Upper lobe of left lung (tissue), 6 donors: ENCODE results near the gene LDHB. TPM values are rescaled to one million over a fixed set of nuclear protein-coding genes. Genes with fewer than 3 reads are reported as not detected.

Experiments used
- ATAC-seq, 2 donors: fragments of 200-7000 bp; cut with Tn5 transposase; one replicate each; pipeline ENCODE4 v1.9.1; 2022; ENCODE audit warnings: mild to moderate bottlenecking in 2 of 2, moderate library complexity in 2 of 2; ENCODE audit not compliant: low FRiP score in 2 of 2
- DNase-seq, 2 donors: peaks; one replicate each; pipeline ENCODE4 v3.0.0-alpha.2; 2019 to 2020
- H3K27ac ChIP-seq, 4 donors: fragments of 200-600 bp; sonication (generic); one replicate each; pipeline ENCODE4 v1.5.1; 2016 to 2019
- H3K27me3 ChIP-seq, 4 donors: fragments of 200-600 bp; sonication (generic); one replicate each; pipeline ENCODE4 v1.5.1; 2017 to 2019
- H3K36me3 ChIP-seq, 4 donors: fragments of 200-600 bp; sonication (generic); one replicate each; pipeline ENCODE4 v1.5.1; 2016 to 2019
- H3K4me1 ChIP-seq, 4 donors: fragments of 200-600 bp; sonication (generic); one replicate each; pipeline ENCODE4 v1.5.1; 2018 to 2019
- H3K4me3 ChIP-seq, 4 donors: fragments of 200-600 bp; sonication (generic); one replicate each; pipeline ENCODE4 v1.5.1; 2017 to 2019; ENCODE audit warnings: mild to moderate bottlenecking in 2 of 4, moderate library complexity in 1 of 4
- H3K9me3 ChIP-seq, 4 donors: fragments of 200-600 bp; sonication (generic); one replicate each; pipeline ENCODE4 v1.5.1; 2018 to 2019
- CTCF ChIP-seq, 6 experiments: fragments of 450-650 bp in 4 of 6; fragments of 200-600 bp in 2 of 6; sonication (generic) in 2 of 6; IDR thresholded peaks; one replicate each; pipeline ENCODE4 v1.5.1; 2016 to 2019; ENCODE audit warnings: antibody characterized with exemption in 6 of 6
- EP300 ChIP-seq, 4 donors: sonication (generic); formaldehyde crosslinking; IDR thresholded peaks; one replicate each; pipeline ENCODE4 v1.5.1; 2017; ENCODE audit warnings: antibody characterized with exemption in 4 of 4, control low read depth in 2 of 4
- POLR2A ChIP-seq, 4 donors: fragments of 450-650 bp; IDR thresholded peaks; one replicate each; pipeline ENCODE4 v1.5.1; 2016 to 2017; ENCODE audit warnings: antibody characterized with exemption in 4 of 4, mild to moderate bottlenecking in 2 of 4
- POLR2AphosphoS5 ChIP-seq, 2 donors: sonication (generic); formaldehyde crosslinking; IDR thresholded peaks; one replicate each; pipeline ENCODE4 v1.5.1; 2017; ENCODE audit warnings: antibody characterized with exemption in 2 of 2
- WGBS, 2 donors: methylation state at CpG; one replicate each; pipeline ENCODE4 v1.1.5; 2017 to 2018; 5-methylcytosine and 5-hydroxymethylcytosine counted together
- total RNA-seq, 6 donors: library from RNA; depleted of rRNA in 4 of 6; stranded (reverse); fragments of >200 nt in 4 of 6; gene quantifications; one replicate each; pipeline versions ENCODE4 v1.1.0 to v1.2.1, GENCODE V29; 2016 to 2021
- donor health status: DM: no; HTN: no; CAD: no; lungs with moderate emphysema.
- donor health status: DM: no; HTN: yes; CAD: no; lungs with severe emphysema.

Gene LDHB
- total RNA-seq, 6 donors from 2014 or later: 78.6 to 538 (median 297) TPM

GRCh38 chr12:21655591-21655990, 2.1 kb downstream of the LDHB start:
- WGBS, 2 donors: 50 to 61% methylated on average over 4 of the region's 4 CpGs
- H3K4me1 ChIP-seq: peaks cover 8 to 24% (median 17%) of the 10 kb centered on the region in 4 donors
- TF ChIP-seq EP300 (IDR thresholded peaks at IDR 0.05) (no peak), CTCF (IDR thresholded peaks at IDR 0.05) (no peak), POLR2AphosphoS5 (IDR thresholded peaks at IDR 0.05) (no peak), POLR2A (IDR thresholded peaks at IDR 0.05) (no peak)
- H3K27ac ChIP-seq: no peak overlapping the region
- ATAC-seq (no peak), DNase-seq (no peak)
- peaks cover 4 to 17% (median 11%) of the 10 kb centered on the region in 4 donors for H3K36me3 ChIP-seq
- no peaks in the 10 kb centered on the region for H3K27me3 ChIP-seq
- peak overlapping the region in 1 of 4 donors; percentile 81 for H3K4me3 ChIP-seq
- H3K9me3 ChIP-seq: no peaks in the 10 kb centered on the region

GRCh38 chr12:21651821-21652220, 5.8 kb downstream of the LDHB start:
- H3K27ac ChIP-seq: no peak overlapping the region
- DNase-seq: no peak
- TF ChIP-seq POLR2A (IDR thresholded peaks at IDR 0.05): no peak
- no peak for TF ChIP-seq EP300 (IDR thresholded peaks at IDR 0.05)
- TF ChIP-seq POLR2AphosphoS5 (IDR thresholded peaks at IDR 0.05): no peak
- no peak for TF ChIP-seq CTCF (IDR thresholded peaks at IDR 0.05)
- no peaks in the 10 kb centered on the region for H3K27me3 ChIP-seq
- no peaks in the 10 kb centered on the region for H3K9me3 ChIP-seq
- ATAC-seq: no peak
- WGBS, 2 donors: 94 to 97% methylated on average over 1 of the region's 1 CpG
- no peak overlapping the region for H3K4me3 ChIP-seq
- H3K36me3 ChIP-seq: peaks cover 4 to 32% (median 14%) of the 10 kb centered on the region in 4 donors
- peaks cover 8 to 19% (median 18%) of the 10 kb centered on the region in 4 donors for H3K4me1 ChIP-seq

- H3K36me3 ChIP-seq: peaks cover 4 to 36% (median 20%) of the 10 kb centered on the region in 4 donors
- H3K4me3 ChIP-seq: no peak overlapping the region
- H3K27ac ChIP-seq: no peak overlapping the region
- peaks cover 3 to 15% (median 10%) of the 10 kb centered on the region in 4 donors for H3K4me1 ChIP-seq
- TF ChIP-seq POLR2AphosphoS5 (IDR thresholded peaks at IDR 0.05) (no peak), POLR2A (IDR thresholded peaks at IDR 0.05) (no peak), CTCF (IDR thresholded peaks at IDR 0.05) (no peak), EP300 (IDR thresholded peaks at IDR 0.05) (no peak)
- WGBS, 2 donors: 95 to 100% methylated on average over 1 of the region's 1 CpG
- no peak for DNase-seq
- H3K27me3 ChIP-seq: no peaks in the 10 kb centered on the region
- no peak for ATAC-seq
- H3K9me3 ChIP-seq: no peaks in the 10 kb centered on the region
These were observed 6.6 kb downstream of the LDHB start for GRCh38 chr12:21650997-21651396.

GRCh38 chr12:21649034-21649433, 8.6 kb downstream of the LDHB start:
- 66 to 67% methylated on average over 3 of the region's 3 CpGs for WGBS, 2 donors
- Histone ChIP-seq H3K27ac (no peak overlapping the region), H3K4me3 (no peak overlapping the region), H3K36me3 (peaks cover 4 to 43% (median 24%) of the 10 kb centered on the region in 4 donors), H3K27me3 (no peaks in the 10 kb centered on the region), H3K9me3 (no peaks in the 10 kb centered on the region), H3K4me1 (peaks cover 0 to 8% (median 5%) of the 10 kb centered on the region in 4 donors)
- TF ChIP-seq CTCF (IDR thresholded peaks at IDR 0.05): no peak
- TF ChIP-seq POLR2AphosphoS5 (IDR thresholded peaks at IDR 0.05): no peak
- no peak for TF ChIP-seq POLR2A (IDR thresholded peaks at IDR 0.05)
- TF ChIP-seq EP300 (IDR thresholded peaks at IDR 0.05): no peak
- no peak for ATAC-seq
- no peak for DNase-seq

GRCh38 chr12:21648378-21648777, 9.3 kb downstream of the LDHB start:
- no peaks in the 10 kb centered on the region for H3K9me3 ChIP-seq
- H3K4me3 ChIP-seq: no peak overlapping the region
- ATAC-seq (no peak), DNase-seq (no peak)
- H3K4me1 ChIP-seq: peaks cover 0 to 8% (median 7%) of the 10 kb centered on the region in 4 donors
- H3K36me3 ChIP-seq: peaks cover 4 to 43% (median 24%) of the 10 kb centered on the region in 4 donors
- H3K27me3 ChIP-seq: no peaks in the 10 kb centered on the region
- no peak for TF ChIP-seq CTCF (IDR thresholded peaks at IDR 0.05)
- WGBS, 2 donors: 93 to 94% methylated on average over 2 of the region's 2 CpGs
- no peak overlapping the region for H3K27ac ChIP-seq
